Stimulated activated CD4-positive, alpha-beta T cell treated with anti-CD3 and anti-CD28 coated beads, Interleukin-1b, Interleukin-23, amount 100 ng/mL, for 4 hours (primary cell): ENCODE results near the gene SPHK1.

ENCODE experiments used
- DNase-seq, 2 donors: peaks; one replicate each; pipeline ENCODE4 v3.0.0-alpha.2; 2020; ENCODE audit warnings: low read depth in 2 of 2

The SPHK1 gene

DNA sequence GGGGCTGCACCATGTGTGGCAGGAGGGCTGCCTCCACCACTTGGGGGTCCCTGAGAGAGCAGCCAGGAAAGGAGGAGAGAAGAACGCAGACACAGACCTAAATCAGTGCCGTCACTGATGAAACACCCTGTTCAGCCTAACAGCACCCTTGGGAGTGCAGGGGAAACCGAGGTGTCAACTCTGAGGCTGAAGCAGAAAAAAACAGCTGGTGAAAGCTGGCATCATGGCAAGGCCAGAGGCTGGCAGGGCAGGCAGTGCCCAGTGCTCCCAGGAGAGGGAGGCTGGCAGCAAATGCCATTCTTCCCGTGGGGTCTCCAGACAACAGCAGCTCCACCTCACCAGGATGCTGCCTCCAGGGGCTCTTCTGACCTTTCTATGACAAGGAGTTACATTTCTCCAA lies 23.1 kb downstream of the SPHK1 start:
- DNase-seq: no peak

DNA sequence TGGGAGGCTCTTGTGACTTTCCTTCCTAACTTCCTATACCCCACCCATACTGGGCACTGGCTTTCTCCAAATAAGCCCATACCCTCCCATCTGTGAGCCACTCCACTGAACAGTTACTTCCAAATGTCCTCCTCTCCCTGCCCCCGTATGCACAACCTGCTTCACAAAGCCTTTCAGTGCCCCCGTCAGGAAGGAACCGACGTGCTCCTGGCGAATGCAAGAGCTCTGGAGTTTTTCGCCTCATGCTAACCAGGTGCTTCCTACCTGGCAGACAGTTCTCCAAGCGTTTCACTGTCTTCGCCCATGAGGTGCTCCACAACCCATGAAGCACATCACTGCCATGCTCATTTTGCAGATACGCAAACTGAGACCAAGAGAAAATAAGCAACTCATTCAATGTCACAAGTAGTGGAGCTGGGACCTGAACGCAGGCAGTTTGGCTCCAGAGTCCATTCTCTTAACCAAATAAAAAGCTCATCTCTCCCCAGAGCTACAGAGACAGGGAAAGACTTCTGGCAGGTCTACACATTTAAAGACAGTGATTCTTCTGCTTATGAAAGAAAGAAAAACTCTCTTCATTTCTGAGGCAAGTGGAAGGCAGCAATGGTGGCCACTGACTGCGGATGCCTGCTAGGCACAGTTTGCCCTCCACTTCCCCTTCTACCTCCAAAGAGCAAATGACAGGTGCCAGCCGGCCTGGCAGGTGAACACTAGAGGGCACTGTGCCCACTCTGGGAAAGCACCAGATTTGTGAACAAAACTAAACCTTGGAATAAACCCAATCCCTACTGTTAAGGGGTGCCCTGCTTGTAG lies 23.8 kb downstream of the SPHK1 start:
- peak; percentile 60 to 63 for DNase-seq

GRCh38 chr17:76410328-76410965 lies 26.0 kb downstream of the SPHK1 start:
- no peak for DNase-seq

DNA sequence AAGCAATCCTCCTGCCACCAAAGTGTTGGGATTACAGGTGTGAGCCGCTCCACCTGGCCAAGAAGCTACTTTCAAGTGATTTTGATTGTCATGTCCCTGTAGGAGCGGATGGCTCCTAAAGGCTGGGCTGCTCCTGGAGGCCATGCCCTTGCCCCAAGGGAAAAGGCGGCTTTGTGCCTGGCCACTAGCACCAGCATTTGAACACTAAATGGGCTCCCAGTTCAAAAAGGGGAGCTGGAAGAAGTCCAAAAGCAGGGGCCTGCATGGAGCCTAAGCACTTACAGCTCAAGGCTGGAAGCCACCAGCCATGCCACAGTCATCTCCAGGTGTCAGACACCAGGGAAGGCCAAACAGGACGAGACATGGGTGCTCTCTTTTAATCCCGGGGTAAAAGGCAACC lies 26.8 kb downstream of the SPHK1 start:
- DNase-seq: no peak

- no peak for DNase-seq
Observed at GRCh38 chr17:76414334-76415295, 30.2 kb downstream of the SPHK1 start.

DNA sequence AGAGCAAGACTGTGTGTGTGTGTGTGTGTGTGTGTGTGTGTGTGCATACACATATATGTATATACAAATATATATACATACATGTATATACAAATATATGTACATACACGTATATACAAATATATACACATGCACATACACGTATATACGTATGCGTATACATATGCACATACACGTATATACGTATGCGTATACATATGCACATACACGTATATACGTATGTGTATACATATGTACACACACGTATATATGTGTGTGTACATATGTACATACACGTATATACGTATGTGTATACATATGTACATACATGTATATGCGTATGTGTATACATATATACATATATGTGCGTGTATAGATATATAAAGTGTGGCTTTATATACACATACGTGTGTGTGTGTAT lies 31.4 kb downstream of the SPHK1 start:
- DNase-seq: no peak

DNA sequence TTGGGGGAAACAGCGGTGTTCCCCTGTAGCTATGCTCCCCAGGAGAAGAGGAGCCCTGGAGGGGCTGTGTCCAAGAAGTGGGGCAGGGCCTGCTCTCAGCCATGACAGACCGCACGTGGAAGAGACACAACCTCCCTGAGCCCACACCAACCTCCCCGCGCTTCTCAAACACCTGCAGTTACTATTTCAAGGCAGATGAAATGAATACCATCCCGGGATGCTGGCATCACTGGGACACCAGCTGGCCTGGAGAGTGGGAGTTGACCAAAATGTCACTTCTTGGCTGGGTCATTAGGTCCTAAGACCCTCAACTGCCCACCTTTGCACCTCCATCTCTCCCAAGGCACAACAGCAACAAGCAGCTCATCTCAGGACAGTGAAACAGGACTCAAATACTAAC lies 32.0 kb downstream of the SPHK1 start:
- DNase-seq: no peak

GRCh38 chr17:76416899-76417298 lies 32.5 kb downstream of the SPHK1 start:
- DNase-seq: no peak

DNA sequence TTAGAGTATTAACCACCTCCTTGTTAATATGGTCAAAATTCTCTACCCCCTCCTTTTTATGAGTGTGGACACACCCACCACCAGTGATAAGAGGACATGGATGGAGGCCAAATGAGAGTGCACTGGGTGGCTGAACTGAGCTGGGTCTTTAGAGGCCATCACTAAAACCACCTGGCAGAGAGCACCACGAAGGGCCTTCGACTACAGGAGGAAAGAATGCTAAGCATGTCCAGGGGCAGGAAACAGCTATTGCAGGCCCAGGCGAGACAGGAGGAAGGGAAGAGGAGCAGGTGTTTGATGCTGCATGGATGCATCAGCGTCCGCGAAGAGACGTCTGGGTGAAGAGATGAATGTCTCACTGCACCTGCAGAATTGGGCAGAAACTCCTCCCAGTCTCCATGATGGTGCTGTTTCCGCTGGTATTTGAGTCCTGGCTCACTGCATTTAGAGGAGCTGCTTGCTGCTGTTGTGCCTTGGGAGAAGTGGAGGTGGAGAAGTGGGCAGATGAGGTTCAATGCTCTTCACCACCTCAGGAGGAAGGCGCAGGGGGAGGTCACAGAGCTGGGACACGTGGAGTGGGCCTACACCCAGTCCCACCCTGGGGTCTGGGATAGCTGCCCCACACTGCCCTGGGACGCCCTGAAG lies 33.2 kb downstream of the SPHK1 start:
- no peak for DNase-seq

DNA sequence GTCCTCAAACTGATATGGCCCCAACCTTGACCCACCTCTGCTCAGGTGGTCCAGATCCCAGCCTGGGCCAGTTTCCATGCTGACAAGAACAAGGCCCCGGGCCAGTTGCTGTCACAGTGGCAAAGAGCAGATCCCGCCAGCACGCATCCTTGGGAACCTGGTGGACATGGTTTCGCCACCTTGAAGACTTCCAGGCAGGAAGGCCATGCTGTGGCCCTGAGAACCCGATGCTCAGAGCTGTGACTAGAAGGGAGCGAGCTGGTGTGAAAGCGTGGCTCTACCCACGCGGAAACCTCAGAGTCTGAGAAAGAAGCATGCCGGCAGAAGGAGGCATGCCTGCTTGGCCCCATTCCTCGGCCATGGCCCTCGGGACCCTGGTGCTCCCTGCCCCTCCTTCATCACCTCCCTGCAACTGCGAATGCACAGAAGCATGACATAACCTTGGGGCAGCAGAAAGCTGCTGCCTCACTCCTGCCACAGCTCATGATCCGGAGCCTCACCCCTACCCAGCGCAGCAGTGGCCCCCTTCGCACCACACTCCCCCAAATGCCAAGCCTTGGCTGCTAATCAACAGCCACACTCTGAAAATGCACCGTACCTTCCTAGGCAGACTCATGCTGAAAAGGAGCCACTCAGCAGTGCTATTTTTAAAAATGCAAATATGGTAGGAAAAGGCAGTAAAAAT lies 35.3 kb downstream of the SPHK1 start:
- no peak for DNase-seq

GRCh38 chr17:76420356-76421043 lies 36.1 kb downstream of the SPHK1 start:
- no peak for DNase-seq

DNA sequence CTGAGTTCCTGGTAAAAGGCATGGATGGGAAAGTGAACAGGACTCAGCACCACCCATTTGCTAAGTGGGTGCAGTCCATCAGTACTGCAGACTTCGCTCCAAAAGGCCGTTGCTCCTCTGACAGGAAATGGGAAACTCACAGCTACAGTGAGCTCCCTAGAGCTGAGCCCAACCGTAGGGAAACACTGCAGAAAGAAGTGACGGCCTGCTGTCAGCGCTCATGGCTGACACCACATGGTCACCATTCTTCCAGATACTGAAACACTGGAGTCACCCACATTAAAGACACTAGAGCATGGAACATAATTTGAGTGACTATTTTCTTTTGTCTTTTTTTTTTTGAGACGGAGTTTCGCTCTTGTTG lies 36.6 kb downstream of the SPHK1 start:
- DNase-seq: no peak

DNA sequence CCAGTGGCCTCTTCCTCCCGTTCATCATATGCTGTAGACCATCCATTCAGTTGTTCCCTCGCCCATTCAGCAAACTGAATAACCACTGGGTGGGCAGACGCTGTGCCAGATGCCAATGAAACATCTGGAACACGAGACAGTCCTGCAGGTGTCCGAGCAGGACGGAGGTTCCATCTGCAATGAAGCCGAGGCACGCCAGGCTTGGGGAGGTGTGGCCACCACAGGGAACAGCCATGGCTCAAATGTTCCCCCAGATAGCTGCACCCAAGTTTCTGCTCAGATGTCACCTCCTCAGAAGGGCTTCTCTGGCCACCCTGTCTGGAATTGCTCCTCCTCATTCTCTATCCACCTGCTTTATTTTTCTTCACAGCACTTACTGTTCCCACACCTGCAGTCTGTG lies 38.0 kb downstream of the SPHK1 start:
- DNase-seq: no peak

- DNase-seq: no peak
Observed at GRCh38 chr17:76422860-76423259, 38.5 kb downstream of the SPHK1 start.

- DNase-seq: no peak
Observed at GRCh38 chr17:76426853-76427252, 42.4 kb downstream of the SPHK1 start.

DNA sequence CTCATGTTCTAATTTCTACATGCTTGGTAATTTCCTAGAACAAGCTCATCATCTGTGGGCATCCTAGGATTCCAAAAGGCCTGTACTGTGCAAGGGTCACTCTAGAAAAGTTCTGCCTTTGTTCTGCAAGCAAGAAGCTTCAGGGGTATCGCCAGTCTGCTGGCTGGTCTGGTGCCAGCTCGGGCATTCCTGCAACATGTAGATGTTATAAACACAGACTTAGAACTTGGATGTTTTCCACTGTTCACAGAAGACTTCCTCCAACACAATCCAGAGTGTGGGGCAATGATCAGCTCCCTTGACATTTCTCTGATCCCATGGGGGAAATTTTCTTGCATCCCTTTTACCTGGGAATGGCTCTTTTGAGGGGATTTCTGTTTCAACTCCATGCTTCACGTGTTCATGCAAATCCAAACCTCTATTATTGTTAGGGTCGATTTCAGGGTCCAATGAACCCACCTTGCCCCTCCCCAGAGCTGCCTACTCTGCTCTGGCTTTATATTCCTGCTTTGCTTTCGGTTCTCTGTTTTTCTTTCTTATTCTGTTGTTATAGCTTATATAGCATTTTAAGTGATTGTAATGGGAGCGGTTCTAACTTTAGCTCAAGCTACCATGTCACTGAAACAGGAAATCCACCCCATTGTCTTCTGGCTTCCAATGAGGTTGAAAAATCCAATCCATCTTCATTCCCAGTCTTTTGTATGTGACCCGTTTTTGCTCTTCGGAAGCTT lies 43.3 kb downstream of the SPHK1 start:
- DNase-seq: no peak

- DNase-seq: no peak
Observed at GRCh38 chr17:76428511-76428910, 44.1 kb downstream of the SPHK1 start.

DNA sequence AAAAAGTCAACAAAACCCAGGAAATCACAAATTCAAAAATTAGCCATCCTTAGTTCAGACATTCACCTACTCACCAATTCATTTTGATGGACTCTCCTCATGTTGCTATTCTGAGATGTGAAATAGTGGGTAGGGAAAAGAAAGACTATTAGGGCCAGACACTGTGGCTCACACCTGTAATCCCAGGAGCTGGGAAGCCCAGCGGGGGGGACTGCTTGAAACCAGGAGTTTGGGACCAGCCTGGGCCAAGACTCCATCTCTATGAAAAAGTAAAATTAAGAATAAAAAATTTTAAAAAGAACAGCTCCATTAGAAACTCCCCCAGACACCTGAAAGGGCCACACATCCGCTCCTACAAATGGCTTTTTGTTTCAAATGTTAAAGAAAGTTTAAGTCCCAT lies 47.1 kb downstream of the SPHK1 start:
- DNase-seq: no peak

DNA sequence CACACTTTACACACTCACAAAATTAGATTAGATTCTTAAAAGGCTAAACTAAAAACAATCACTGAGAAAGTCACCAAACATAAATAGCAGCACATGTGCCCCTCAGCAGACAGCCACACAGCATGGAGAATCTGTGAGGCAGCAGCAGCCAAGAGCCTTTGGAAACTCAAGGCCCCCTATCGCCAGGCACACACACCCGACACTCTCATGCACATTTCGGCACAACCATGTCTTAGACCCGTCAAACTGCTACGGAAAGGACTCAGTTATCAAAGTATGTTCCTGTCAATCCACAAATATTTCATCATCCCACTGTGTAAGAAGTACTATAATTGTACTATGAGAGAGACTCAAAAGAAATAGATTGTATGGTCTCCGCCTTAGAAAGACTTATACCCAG lies 47.6 kb downstream of the SPHK1 start:
- DNase-seq: no peak

GRCh38 chr17:76432712-76433336 lies 48.4 kb downstream of the SPHK1 start:
- no peak for DNase-seq
